Astrocyte (in vitro differentiated cells and primary cell): Measurements from ENCODE around the gene MRPL55. TPM values are rescaled to one million over a fixed set of nuclear protein-coding genes. Genes with fewer than 3 reads are reported as not detected.

ENCODE experiments used
- DNase-seq: peaks from one replicate; pipeline ENCODE4 v3.0.0-alpha.2; 2010; ENCODE audit warnings: low read depth
- FAIRE-seq: peaks from 2 replicates; lab custom pipeline; 2011; peaks lifted over from hg19 to GRCh38; lab: Jason Lieb, UNC
- H2AFZ ChIP-seq: 2 replicates; pipeline ENCODE4 v1.6.0; 2012; ENCODE audit warnings: low read depth, low read length, inconsistent platforms
- H3K27ac ChIP-seq: 2 replicates; pipeline ENCODE4 v1.5.1; 2011; ENCODE audit warnings: low read depth, low read length, inconsistent platforms
- H3K27me3 ChIP-seq: 2 replicates; pipeline ENCODE4 v1.6.0; 2011; ENCODE audit warnings: low read length, inconsistent platforms; ENCODE audit not compliant: insufficient read depth
- H3K36me3 ChIP-seq: 2 replicates; pipeline ENCODE4 v1.5.1; 2011; ENCODE audit warnings: low read length, inconsistent platforms; ENCODE audit not compliant: insufficient read depth
- H3K4me1 ChIP-seq: 2 replicates; pipeline ENCODE4 v1.5.1; 2011; ENCODE audit warnings: low read length, inconsistent platforms; ENCODE audit not compliant: insufficient read depth
- H3K4me2 ChIP-seq: 2 replicates; pipeline ENCODE4 v1.6.0; 2012; ENCODE audit warnings: low read length, inconsistent platforms
- H3K4me3 ChIP-seq: 2 replicates; pipeline ENCODE4 v1.5.1; 2011; ENCODE audit warnings: low read depth, mild to moderate bottlenecking, low read length, inconsistent platforms; ENCODE audit not compliant: insufficient read depth
- H3K79me2 ChIP-seq: 2 replicates; pipeline ENCODE4 v1.6.0; 2012; ENCODE audit warnings: mild to moderate bottlenecking, low read length, inconsistent platforms; ENCODE audit not compliant: insufficient read depth
- H3K9ac ChIP-seq: 2 replicates; pipeline ENCODE4 v1.6.0; 2012; ENCODE audit warnings: mild to moderate bottlenecking, low read length, inconsistent platforms
- H3K9me3 ChIP-seq: 2 replicates; pipeline ENCODE4 v1.5.1; 2012; ENCODE audit warnings: low read depth, mild to moderate bottlenecking, low read length, inconsistent platforms; ENCODE audit not compliant: insufficient read depth
- H4K20me1 ChIP-seq: 2 replicates; pipeline ENCODE4 v1.6.0; 2012; ENCODE audit warnings: low read length, inconsistent platforms; ENCODE audit not compliant: insufficient read depth
- H3K27ac Mint-ChIP-seq: one replicate; pipeline ENCODE4 v1.8.0; 2021; ENCODE audit warnings: mild to moderate bottlenecking, mixed read lengths; ENCODE audit not compliant: unreplicated experiment
- H3K27me3 Mint-ChIP-seq: one replicate; pipeline ENCODE4 v1.8.0; 2021; ENCODE audit warnings: low read depth, mixed read lengths; ENCODE audit not compliant: unreplicated experiment
- H3K36me3 Mint-ChIP-seq: one replicate; pipeline ENCODE4 v1.8.0; 2021; ENCODE audit warnings: low read depth, mixed read lengths; ENCODE audit not compliant: unreplicated experiment
- H3K4me1 Mint-ChIP-seq: one replicate; pipeline ENCODE4 v1.8.0; 2021; ENCODE audit warnings: low read depth, mixed read lengths; ENCODE audit not compliant: unreplicated experiment
- H3K4me3 Mint-ChIP-seq: one replicate; pipeline ENCODE4 v1.8.0; 2021; ENCODE audit warnings: mild to moderate bottlenecking, moderate library complexity, mixed read lengths; ENCODE audit not compliant: unreplicated experiment
- H3K9me3 Mint-ChIP-seq: one replicate; pipeline ENCODE4 v1.8.0; 2021; ENCODE audit warnings: mild to moderate bottlenecking, mixed read lengths; ENCODE audit not compliant: unreplicated experiment
- EZH2 ChIP-seq: IDR thresholded peaks from 2 replicates; pipeline ENCODE4 v1.6.1; 2012; ENCODE audit warnings: mild to moderate bottlenecking, low read length, inconsistent platforms; ENCODE audit not compliant: insufficient read depth
- total RNA-seq: library from RNA; stranded (reverse); gene quantifications from 2 replicates; pipeline ENCODE4 v1.2.1, GENCODE V29; 2021
- TF ChIP-seq, protein P1 (sequence below): IDR thresholded peaks from 2 replicates; pipeline ENCODE4 v1.5.1; 2011; ENCODE audit warnings: low read depth, mild to moderate bottlenecking, inconsistent platforms, low read length, moderate library complexity; ENCODE audit not compliant: insufficient read depth

The MRPL55 gene
- total RNA-seq, 1 donor from 2014 or later, result 50.8 TPM

DNA sequence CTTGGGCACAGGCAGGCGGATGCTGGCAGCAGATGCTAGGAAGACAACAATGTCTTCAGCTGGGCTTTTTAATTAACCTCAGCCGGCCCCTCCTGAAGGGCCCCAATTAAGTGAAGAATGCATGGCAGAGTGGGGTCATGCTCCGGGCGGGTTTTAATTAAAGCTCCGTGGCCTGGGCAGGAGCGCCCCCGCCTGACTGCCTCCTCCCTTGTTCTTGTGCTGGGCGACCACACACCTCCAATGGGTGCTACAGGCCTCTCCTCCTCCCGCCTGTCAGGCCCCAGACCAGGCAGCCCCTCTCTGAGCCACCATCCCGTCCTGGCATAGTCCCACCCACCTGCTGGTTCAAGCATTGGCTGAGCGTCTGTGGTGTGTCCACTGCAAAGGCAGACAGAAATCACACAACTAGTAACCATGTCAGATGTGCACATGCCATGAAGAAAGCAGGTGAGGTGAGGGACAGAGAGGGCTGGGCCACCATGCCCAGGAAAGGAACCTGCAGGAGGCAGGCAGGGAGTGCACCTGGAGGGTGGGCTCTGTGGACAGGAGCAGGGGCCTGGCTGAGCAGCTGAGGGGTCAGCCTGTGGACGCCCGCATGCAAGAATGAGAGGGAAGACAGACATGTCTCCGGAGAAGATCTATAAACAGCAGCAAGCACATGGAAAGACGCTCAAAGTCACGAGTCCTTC lies 35.1 kb downstream of the MRPL55 start:
- Mint-ChIP-seq H3K27me3 (peaks cover 41% of the 10 kb centered on the region), H3K36me3 (no peaks in the 10 kb centered on the region), H3K4me3 (no peak overlapping the region), H3K4me1 (no peaks in the 10 kb centered on the region), H3K9me3 (peaks cover 4% of the 10 kb centered on the region), H3K27ac (no peak overlapping the region)
- Histone ChIP-seq H3K4me3 (no peak overlapping the region), H4K20me1 (peaks cover 25% of the 10 kb centered on the region), H3K9ac (no peak overlapping the region), H3K4me1 (no peaks in the 10 kb centered on the region), H2AFZ (no peak overlapping the region), H3K79me2 (peaks cover under 1% of the 10 kb centered on the region), H3K4me2 (no peak overlapping the region), H3K27ac (no peak overlapping the region), H3K9me3 (no peaks in the 10 kb centered on the region), H3K36me3 (no peaks in the 10 kb centered on the region), H3K27me3 (no peaks in the 10 kb centered on the region)
- DNase-seq, result no peak
- TF ChIP-seq EZH2, result no peak
- TF ChIP-seq, protein P1, sequence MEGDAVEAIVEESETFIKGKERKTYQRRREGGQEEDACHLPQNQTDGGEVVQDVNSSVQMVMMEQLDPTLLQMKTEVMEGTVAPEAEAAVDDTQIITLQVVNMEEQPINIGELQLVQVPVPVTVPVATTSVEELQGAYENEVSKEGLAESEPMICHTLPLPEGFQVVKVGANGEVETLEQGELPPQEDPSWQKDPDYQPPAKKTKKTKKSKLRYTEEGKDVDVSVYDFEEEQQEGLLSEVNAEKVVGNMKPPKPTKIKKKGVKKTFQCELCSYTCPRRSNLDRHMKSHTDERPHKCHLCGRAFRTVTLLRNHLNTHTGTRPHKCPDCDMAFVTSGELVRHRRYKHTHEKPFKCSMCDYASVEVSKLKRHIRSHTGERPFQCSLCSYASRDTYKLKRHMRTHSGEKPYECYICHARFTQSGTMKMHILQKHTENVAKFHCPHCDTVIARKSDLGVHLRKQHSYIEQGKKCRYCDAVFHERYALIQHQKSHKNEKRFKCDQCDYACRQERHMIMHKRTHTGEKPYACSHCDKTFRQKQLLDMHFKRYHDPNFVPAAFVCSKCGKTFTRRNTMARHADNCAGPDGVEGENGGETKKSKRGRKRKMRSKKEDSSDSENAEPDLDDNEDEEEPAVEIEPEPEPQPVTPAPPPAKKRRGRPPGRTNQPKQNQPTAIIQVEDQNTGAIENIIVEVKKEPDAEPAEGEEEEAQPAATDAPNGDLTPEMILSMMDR, result no peak
- FAIRE-seq, result no peak

DNA sequence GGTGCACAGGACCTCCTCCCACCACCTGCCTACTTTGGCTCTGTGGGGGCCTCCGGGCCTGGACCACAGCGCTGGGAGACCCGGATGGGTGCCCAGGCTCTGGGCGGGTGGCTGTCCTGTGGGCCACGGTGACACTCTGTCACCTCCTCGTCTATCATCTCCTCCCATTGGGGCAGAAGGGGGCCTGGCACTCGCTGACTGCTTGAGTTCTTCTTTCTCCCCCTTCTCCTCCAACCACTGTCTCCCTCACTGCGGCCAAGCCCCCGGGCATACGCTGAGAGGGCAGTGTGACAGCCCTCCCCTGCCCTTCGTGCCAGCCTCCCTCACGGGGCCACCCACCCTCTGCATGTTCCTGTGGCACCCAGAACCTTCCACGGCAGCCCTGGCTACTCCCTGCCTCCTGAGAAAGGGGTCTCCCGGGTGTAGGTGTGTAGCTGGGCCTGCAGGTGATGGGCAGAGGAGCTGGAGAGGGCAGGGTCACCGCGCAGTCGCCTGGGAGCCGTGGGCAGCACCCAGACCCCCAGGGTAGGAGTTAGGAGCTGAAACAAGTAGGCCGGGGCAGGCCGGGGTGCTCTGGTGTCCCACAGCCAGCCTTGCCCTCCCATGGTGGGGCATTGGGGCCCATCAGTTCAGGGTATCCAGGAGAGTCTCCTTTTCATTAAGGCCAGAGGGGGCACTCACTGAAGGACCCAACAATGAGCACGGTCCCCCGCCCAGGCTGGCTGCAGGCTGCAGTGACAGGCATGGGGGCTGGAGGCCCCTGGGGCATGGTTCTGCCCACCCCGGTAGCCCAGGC lies 35.8 kb downstream of the MRPL55 start:
- TF ChIP-seq, protein P1, result no peak
- TF ChIP-seq EZH2, result no peak
- H3K4me1 Mint-ChIP-seq, result no peaks in the 10 kb centered on the region
- H3K4me3 ChIP-seq, result no peak overlapping the region
- H3K4me1 ChIP-seq, result no peaks in the 10 kb centered on the region
- H3K4me2 ChIP-seq, result no peak overlapping the region
- peaks cover 20% of the 10 kb centered on the region for H4K20me1 ChIP-seq
- H3K9me3 ChIP-seq, result no peaks in the 10 kb centered on the region
- H3K27ac ChIP-seq, result no peak overlapping the region
- H3K9ac ChIP-seq, result no peak overlapping the region
- no peak overlapping the region for H3K27ac Mint-ChIP-seq
- peaks cover 4% of the 10 kb centered on the region for H3K9me3 Mint-ChIP-seq
- H3K4me3 Mint-ChIP-seq, result no peak overlapping the region
- DNase-seq (no peak), FAIRE-seq (no peak)
- no peaks in the 10 kb centered on the region for H3K36me3 ChIP-seq
- no peaks in the 10 kb centered on the region for H3K27me3 ChIP-seq
- no peak overlapping the region for H2AFZ ChIP-seq
- H3K79me2 ChIP-seq, result no peaks in the 10 kb centered on the region
- peaks cover 41% of the 10 kb centered on the region for H3K27me3 Mint-ChIP-seq
- H3K36me3 Mint-ChIP-seq, result no peaks in the 10 kb centered on the region
